HCT116 (cell line): ENCODE results near the gene FHOD3. TPM values are rescaled to one million over a fixed set of nuclear protein-coding genes. Genes with fewer than 3 reads are reported as not detected.

Experiments
- ATAC-seq: fragments of 200-7000 bp; cut with Tn5 transposase; 2 replicates; pipeline ENCODE4 v1.9.1; 2020; ENCODE audit warnings: mild to moderate bottlenecking, moderate library complexity
- BruUV-seq: library from RNA; stranded (reverse); fragments of 400-500 nt; replicated peaks from 2 replicates; lab custom pipeline; 2021; lab: Mats Ljungman, UMichigan
- CTCF ChIA-PET: fragments of 300-600 bp; sonication (Branson Sonifier 250); formaldehyde crosslinking; loops from one replicate; lab custom pipeline; 2021; ENCODE audit warnings: antibody characterized with exemption; lab: Charles Lee
- POLR2A ChIA-PET: fragments of 300-600, 350-600 bp; sonication (Branson Sonifier 250); formaldehyde crosslinking; loops from one replicate; lab custom pipeline; 2021; ENCODE audit warnings: antibody characterized with exemption; lab: Charles Lee
- RAD21 ChIA-PET, 2 experiments: fragments of 300-600 bp; sonication (Branson Sonifier 250); formaldehyde crosslinking; loops; one replicate each; lab custom pipeline; 2023; ENCODE audit warnings: low total read pairs in 2 of 2; ENCODE audit not compliant: uncharacterized antibody in 2 of 2, unreplicated experiment in 2 of 2, low non-redundant PET in 1 of 2; lab: Charles Lee
- DNase-seq: peaks from one replicate; pipeline ENCODE4 v3.0.0-alpha.2; 2010; ENCODE audit warnings: low read depth, low spot score
- H2AFZ ChIP-seq: fragments of 200-600 bp; shearing (Covaris generic), sonication (generic); 2 replicates; pipeline ENCODE4 v1.6.1; 2017; ENCODE audit warnings: low read depth, mixed run types, mixed read lengths, antibody characterized with exemption, low read length; ENCODE audit not compliant: poor library complexity, severe bottlenecking
- H3K27ac ChIP-seq: 2 replicates; pipeline ENCODE4 v1.5.1; 2012; ENCODE audit warnings: low read depth, low read length
- H3K27me3 ChIP-seq: fragments of 200-600 bp; sonication (generic); 2 replicates; pipeline ENCODE4 v1.6.1; 2016; ENCODE audit warnings: mixed run types, low read length, mixed read lengths; ENCODE audit not compliant: insufficient read depth
- H3K36me3 ChIP-seq, 2 experiments: fragments of 200-500 bp in 1 of 2; fragments of 200-600 bp in 1 of 2; sonication (Bioruptor generic) in 1 of 2; sonication (generic) in 1 of 2; 2 replicates each; pipeline versions ENCODE4 v1.5.1 to v1.6.1; 2014 to 2016; ENCODE audit warnings: low read length in 2 of 2, inconsistent platforms in 1 of 2, mixed read lengths in 1 of 2, mixed run types in 1 of 2; ENCODE audit not compliant: insufficient read depth in 2 of 2, control insufficient read depth in 1 of 2
- H3K4me1 ChIP-seq, 2 experiments: fragments of 200-600 bp in 1 of 2; sonication (generic) in 1 of 2; 2 replicates each; pipeline versions ENCODE4 v1.5.1 to v1.6.1; 2012 to 2017; ENCODE audit warnings: low read length in 2 of 2, inconsistent platforms in 1 of 2, mild to moderate bottlenecking in 1 of 2, mixed read lengths in 1 of 2, mixed run types in 1 of 2, moderate library complexity in 1 of 2; ENCODE audit not compliant: insufficient read depth in 2 of 2, control insufficient read depth in 1 of 2
- H3K4me2 ChIP-seq: fragments of 200-600 bp; sonication (generic); 2 replicates; pipeline ENCODE4 v1.6.1; 2017; ENCODE audit warnings: mixed run types, low read length, mixed read lengths
- H3K4me3 ChIP-seq, 2 experiments: fragments of 200-600 bp in 1 of 2; sonication (generic) in 1 of 2; replicated peaks in 1 of 2; 2 replicates each; pipeline ENCODE4 v1.5.1; 2011 to 2016; ENCODE audit warnings: low read length in 2 of 2, control low read depth in 1 of 2, low read depth in 1 of 2, mild to moderate bottlenecking in 1 of 2, mixed read lengths in 1 of 2, mixed run types in 1 of 2
- H3K79me2 ChIP-seq: fragments of 200-600 bp; sonication (generic); 2 replicates; pipeline ENCODE4 v1.6.1; 2017; ENCODE audit warnings: mild to moderate bottlenecking, mixed run types, low read length, moderate library complexity, mixed read lengths; ENCODE audit not compliant: insufficient read depth
- H3K9ac ChIP-seq: fragments of 200-600 bp; sonication (generic); 2 replicates; pipeline ENCODE4 v1.6.1; 2016; ENCODE audit warnings: low read length, mixed read lengths
- H3K9me2 ChIP-seq: fragments of 200-600 bp; sonication (generic), shearing (Covaris generic); 2 replicates; pipeline ENCODE4 v1.6.1; 2017; ENCODE audit warnings: mixed run types, mild to moderate bottlenecking, moderate library complexity; ENCODE audit not compliant: insufficient read depth
- H3K9me3 ChIP-seq, 2 experiments: fragments of 200-500 bp in 1 of 2; fragments of 200-600 bp in 1 of 2; sonication (Bioruptor generic) in 1 of 2; sonication (generic) in 1 of 2; 2 replicates each; pipeline ENCODE4 v1.6.1; 2014 to 2017; ENCODE audit warnings: low read length in 2 of 2, mixed read lengths in 2 of 2, inconsistent platforms in 1 of 2, low read depth in 1 of 2, mild to moderate bottlenecking in 1 of 2, mixed run types in 1 of 2, moderate library complexity in 1 of 2; ENCODE audit not compliant: control insufficient read depth in 1 of 2, insufficient read depth in 1 of 2
- H4K20me1 ChIP-seq: fragments of 200-600 bp; sonication (generic), shearing (Covaris generic); 2 replicates; pipeline ENCODE4 v1.6.1; 2017; ENCODE audit warnings: mixed run types, mild to moderate bottlenecking, moderate library complexity; ENCODE audit not compliant: insufficient read depth
- ATF3 ChIP-seq: IDR thresholded peaks from 2 replicates; pipeline ENCODE4 v1.6.1; 2012
- CTCF ChIP-seq, 3 experiments: fragments of 200-600 bp in 1 of 3; sonication (generic) in 1 of 3; IDR thresholded peaks in 2 of 3; conservative IDR thresholded peaks in 1 of 3; 2 replicates each; pipeline ENCODE4 v1.5.1; 2012 to 2017; ENCODE audit warnings: low read depth in 2 of 3, low read length in 2 of 3, antibody characterized with exemption in 1 of 3, borderline replicate concordance in 1 of 3, control low read depth in 1 of 3, mild to moderate bottlenecking in 1 of 3, mixed read lengths in 1 of 3, mixed run types in 1 of 3, moderate library complexity in 1 of 3; ENCODE audit not compliant: insufficient read depth in 1 of 3
- EGR1 ChIP-seq: IDR thresholded peaks from 2 replicates; pipeline ENCODE4 v1.6.1; 2012; ENCODE audit warnings: low read depth
- EZH2 ChIP-seq: fragments of 200-600 bp; sonication (generic); IDR thresholded peaks from 2 replicates; pipeline ENCODE4 v1.6.1; 2017; ENCODE audit warnings: antibody characterized with exemption, mixed run types
- EZH2phosphoT487 ChIP-seq: fragments of 200-600 bp; IDR thresholded peaks from 2 replicates; pipeline ENCODE4 v1.6.1; 2018; ENCODE audit warnings: antibody characterized with exemption, borderline replicate concordance
- FOSL1 ChIP-seq: IDR thresholded peaks from 2 replicates; pipeline ENCODE4 v1.6.1; 2012; ENCODE audit warnings: low read depth
- JUND ChIP-seq: IDR thresholded peaks from 2 replicates; pipeline ENCODE4 v1.6.1; 2012
- MAX ChIP-seq: IDR thresholded peaks from 2 replicates; pipeline ENCODE4 v1.6.1; 2012
- POLR2A ChIP-seq: IDR thresholded peaks from 2 replicates; pipeline ENCODE4 v1.7.0; 2011; ENCODE audit warnings: borderline replicate concordance; ENCODE audit not compliant: insufficient read depth, insufficient read length; ENCODE audit errors: extremely low read depth
- SIN3A ChIP-seq: IDR thresholded peaks from 2 replicates; pipeline ENCODE4 v1.6.1; 2012; ENCODE audit warnings: low read depth
- SRF ChIP-seq: IDR thresholded peaks from 2 replicates; pipeline ENCODE4 v1.6.1; 2012; ENCODE audit warnings: low read depth
- TCF7L2 ChIP-seq: IDR thresholded peaks from 2 replicates; pipeline ENCODE4 v1.7.0; 2011; ENCODE audit warnings: borderline replicate concordance, inconsistent platforms; ENCODE audit not compliant: insufficient read depth, insufficient read length; ENCODE audit errors: extremely low read depth
- ZBTB33 ChIP-seq: IDR thresholded peaks from 2 replicates; pipeline ENCODE4 v1.6.1; 2011; ENCODE audit warnings: mild to moderate bottlenecking, low read length, moderate library complexity; ENCODE audit not compliant: insufficient replicate concordance; ENCODE audit errors: extremely low read depth
- ZFX ChIP-seq: fragments of 450-650 bp; IDR thresholded peaks from 2 replicates; pipeline ENCODE4 v1.6.1; 2017
- intact Hi-C: fragments of 100-400 bp; cut with micrococcal nuclease; formaldehyde crosslinking; loops from 2 replicates; pipeline ENCODE4 v1.10.0; 2022
- total RNA-seq: library from RNA; stranded (reverse); gene quantifications from one replicate; pipeline ENCODE4 v1.2.1, GENCODE V29; 2021; ENCODE audit not compliant: unreplicated experiment

The FHOD3 gene
- total RNA-seq, 1 experiment from 2014 or later = 4.0 TPM

- H3K9me3 ChIP-seq = no peaks in the 10 kb centered on the region
- H3K9me2 ChIP-seq = no peaks in the 10 kb centered on the region
- no peaks in the 10 kb centered on the region for H3K79me2 ChIP-seq
- H3K27ac ChIP-seq = no peak overlapping the region
- H3K4me2 ChIP-seq = no peak overlapping the region
- no peak overlapping the region for H3K9ac ChIP-seq
- ATAC-seq (no peak), DNase-seq (no peak)
- no peak overlapping the region for H2AFZ ChIP-seq
- ChIA-PET CTCF (no interaction called here), POLR2A (no interaction called here), RAD21 (no interaction called here)
- TF ChIP-seq ZFX (no peak), FOSL1 (no peak), ZBTB33 (no peak), SRF (no peak), EZH2 (no peak)
- H4K20me1 ChIP-seq = no peaks in the 10 kb centered on the region
- intact Hi-C loops = no loop called here
- no peaks in the 10 kb centered on the region for H3K4me1 ChIP-seq
- no TSS peak for BruUV-seq
- H3K27me3 ChIP-seq = peaks cover 3% of the 10 kb centered on the region; the same call in 1 of the 2 replicates
- H3K36me3 ChIP-seq = no peaks in the 10 kb centered on the region
- no peak overlapping the region for H3K4me3 ChIP-seq
Observed at GRCh38 chr18:36673452-36673851, 375.9 kb downstream of the FHOD3 start.

- Histone ChIP-seq H3K79me2 (no peaks in the 10 kb centered on the region), H3K9me2 (no peaks in the 10 kb centered on the region), H3K36me3 (no peaks in the 10 kb centered on the region), H3K9me3 (no peaks in the 10 kb centered on the region), H3K4me1 (no peaks in the 10 kb centered on the region), H3K4me3 (no peak overlapping the region), H3K27ac (no peak overlapping the region), H3K9ac (no peak overlapping the region), H3K4me2 (no peak overlapping the region), H2AFZ (no peak overlapping the region), H4K20me1 (no peaks in the 10 kb centered on the region), H3K27me3 (peaks cover 3% of the 10 kb centered on the region; the same call in 1 of the 2 replicates)
- intact Hi-C loops = no loop called here
- CTCF ChIA-PET = no interaction called here
- DNase-seq = no peak
- ATAC-seq = no peak
- RAD21 ChIA-PET = no interaction called here
- no TSS peak for BruUV-seq
- POLR2A ChIA-PET = no interaction called here
- TF ChIP-seq TCF7L2 (no peak), SRF (no peak), CTCF (IDR thresholded peaks at IDR 0.05 in 2 of 3, conservative IDR thresholded peaks at IDR 0.05 in 1 of 3; ENCODE audit: borderline replicate concordance in 1 of 3, insufficient read depth in 1 of 3, low read depth in 2 of 3, low read length in 2 of 3) (no peak), POLR2A (no peak), EZH2phosphoT487 (no peak), EGR1 (no peak), ZBTB33 (no peak), EZH2 (no peak), JUND (no peak), MAX (no peak), ATF3 (no peak), SIN3A (no peak)
Observed at GRCh38 chr18:36675076-36675475, 377.6 kb downstream of the FHOD3 start.
